Bronchial epithelial cell (primary cell): ENCODE measurements around the gene IFI44L. TPM values are rescaled to one million over a fixed set of nuclear protein-coding genes. Genes with fewer than 3 reads are reported as not detected.

Experiments used
- DNase-seq: peaks from one replicate; pipeline ENCODE4 v3.0.0-alpha.2; 2010; ENCODE audit warnings: low read depth
- FAIRE-seq: peaks from 2 replicates; lab custom pipeline; 2011; peaks lifted over from hg19 to GRCh38; lab: Jason Lieb, UNC
- H3K27me3 ChIP-seq: 2 replicates; pipeline ENCODE4 v1.5.1; 2011; ENCODE audit warnings: low read length; ENCODE audit not compliant: control insufficient read depth, insufficient read depth
- H3K36me3 ChIP-seq: 2 replicates; pipeline ENCODE4 v1.5.1; 2011; ENCODE audit warnings: low read length; ENCODE audit not compliant: control insufficient read depth, insufficient read depth
- H3K4me3 ChIP-seq: 2 replicates; pipeline ENCODE4 v1.5.1; 2011; ENCODE audit warnings: mild to moderate bottlenecking, low read depth, low read length, control low read depth
- CTCF ChIP-seq: IDR thresholded peaks from 2 replicates; pipeline ENCODE4 v1.5.1; 2011; ENCODE audit warnings: mild to moderate bottlenecking, moderate library complexity, low read length, control low read depth, inconsistent platforms; ENCODE audit not compliant: insufficient read depth, severe bottlenecking
- total RNA-seq: library from RNA; depleted of rRNA; stranded (reverse); fragments of >200 nt; gene quantifications from 2 replicates; pipeline ENCODE4 v1.2.1, GENCODE V29; 2014

The IFI44L gene
- total RNA-seq, 1 donor from 2014 or later: not detected

- no peak for TF ChIP-seq CTCF
- no peak for FAIRE-seq
- H3K27me3 ChIP-seq: no peaks in the 10 kb centered on the region
Measured at GRCh38 chr1:78678324-78678723, 58.1 kb downstream of the IFI44L start.

GRCh38 chr1:78681265-78681664 is 61.0 kb downstream of the IFI44L start:
- Histone ChIP-seq H3K27me3 (no peaks in the 10 kb centered on the region), H3K36me3 (no peaks in the 10 kb centered on the region), H3K4me3 (no peak overlapping the region)
- no peak for TF ChIP-seq CTCF
- no peak for DNase-seq
- FAIRE-seq: no peak

More at GRCh38 chr1:78678324-78678723, 58.1 kb downstream of the IFI44L start:
- no peak for DNase-seq
- Histone ChIP-seq H3K4me3 (no peak overlapping the region), H3K36me3 (no peaks in the 10 kb centered on the region)

- DNase-seq (no peak), FAIRE-seq (no peak)
- Histone ChIP-seq H3K4me3 (no peak overlapping the region), H3K36me3 (no peaks in the 10 kb centered on the region), H3K27me3 (no peaks in the 10 kb centered on the region)
- no peak for TF ChIP-seq CTCF
Measured at GRCh38 chr1:78682496-78682895, 62.2 kb downstream of the IFI44L start.

GRCh38 chr1:78683079-78683478 is 62.8 kb downstream of the IFI44L start:
- Histone ChIP-seq H3K27me3 (no peaks in the 10 kb centered on the region), H3K36me3 (no peaks in the 10 kb centered on the region), H3K4me3 (no peak overlapping the region)
- no peak for TF ChIP-seq CTCF
- FAIRE-seq (no peak), DNase-seq (no peak)

GRCh38 chr1:78687315-78687714 is 67.1 kb downstream of the IFI44L start:
- FAIRE-seq (no peak), DNase-seq (no peak)
- Histone ChIP-seq H3K36me3 (no peaks in the 10 kb centered on the region), H3K4me3 (no peak overlapping the region), H3K27me3 (no peaks in the 10 kb centered on the region)
- TF ChIP-seq CTCF: no peak

GRCh38 chr1:78687914-78688313 is 67.7 kb downstream of the IFI44L start:
- no peak for TF ChIP-seq CTCF
- DNase-seq (peak; percentile 47), FAIRE-seq (no peak)
- Histone ChIP-seq H3K36me3 (no peaks in the 10 kb centered on the region), H3K27me3 (no peaks in the 10 kb centered on the region), H3K4me3 (no peak overlapping the region)
